Subcutaneous preadipocyte (primary cell): Measurements from ENCODE around the gene ZFY. TPM values are rescaled to one million over a fixed set of nuclear protein-coding genes. Genes with fewer than 3 reads are reported as not detected.

Experiments
- small RNA-seq: library from RNA; depleted of rRNA; stranded (forward); fragments of <200 nt; gene quantifications from one replicate; pipeline ENCODE3, GENCODE V24; 2012
- total RNA-seq: library from RNA; depleted of rRNA; stranded (reverse); fragments of >200 nt; gene quantifications from 2 replicates; pipeline ENCODE4 v1.2.3, GENCODE V29; 2012

Gene ZFY
- total RNA-seq = not detected in 2 replicates

DNA sequence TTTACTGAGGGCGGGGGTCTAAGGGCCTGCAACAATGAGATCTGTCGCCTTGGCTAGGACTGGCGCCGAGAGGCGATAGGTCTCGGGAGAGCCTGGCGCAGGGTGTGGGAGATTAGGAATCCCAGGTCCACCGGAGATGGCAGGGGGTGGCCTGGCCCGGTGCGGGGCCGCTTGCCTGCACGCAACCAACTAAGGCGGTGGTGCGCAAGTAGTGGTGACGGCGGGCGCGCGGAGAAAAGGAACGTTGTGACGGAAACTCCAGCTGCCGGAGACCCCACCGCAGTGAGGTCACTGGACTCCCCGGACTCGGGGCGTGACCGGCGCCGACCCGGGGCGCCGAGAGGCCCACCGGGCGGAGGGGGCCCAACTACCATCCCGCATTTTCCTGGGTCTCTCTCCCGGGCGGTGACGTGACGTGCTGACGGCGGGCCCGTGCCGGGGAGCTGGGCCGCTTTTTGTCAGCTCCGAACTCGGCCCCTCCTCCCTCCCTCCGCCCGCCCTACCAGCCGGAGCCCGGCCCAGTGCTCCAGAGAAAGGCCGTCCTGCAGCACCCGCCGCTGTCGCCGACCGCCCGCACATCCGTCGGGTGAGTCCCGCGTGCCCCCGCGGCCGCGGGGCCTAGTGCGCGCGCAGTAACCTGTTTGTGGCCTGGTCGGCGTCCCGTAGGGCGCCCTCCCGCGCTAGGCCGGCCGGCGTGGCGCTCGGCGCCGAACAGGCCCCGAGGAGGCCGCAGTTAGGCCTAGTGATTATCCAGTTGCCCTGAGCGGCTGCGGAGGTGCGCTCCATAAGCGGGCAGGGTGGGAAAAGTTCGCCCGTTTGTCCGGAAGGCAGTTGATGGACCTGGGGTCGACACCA lies at the start of gene ZFY:
TSS of gene ZFY (plus strand) at position 521 of the 855 bp plus-strand sequence. CDS start 18,556 bp downstream, outside the sequence.

Small RNAs within 50 kb of the gene (small RNA-seq; reads per million reads assigned to genes)
- gene EEF1A1P41 = not detected

Other genes with a start within 250 kb of the ZFY start
- gene SRY, start 147.7 kb upstream of the ZFY start, total RNA-seq = not detected in 2 replicates
- gene RPS4Y1, start 93.8 kb upstream of the ZFY start, total RNA-seq = not detected in 2 replicates